GM19099 (cell line): ENCODE data around the gene MRPL4.

ENCODE experiments used
- POLR2A ChIP-seq: IDR thresholded peaks from 3 replicates; pipeline ENCODE4 v1.6.1; 2011; ENCODE audit warnings: low read depth; ENCODE audit not compliant: insufficient read length; ENCODE audit errors: extremely low read depth

MRPL4 gene

DNA sequence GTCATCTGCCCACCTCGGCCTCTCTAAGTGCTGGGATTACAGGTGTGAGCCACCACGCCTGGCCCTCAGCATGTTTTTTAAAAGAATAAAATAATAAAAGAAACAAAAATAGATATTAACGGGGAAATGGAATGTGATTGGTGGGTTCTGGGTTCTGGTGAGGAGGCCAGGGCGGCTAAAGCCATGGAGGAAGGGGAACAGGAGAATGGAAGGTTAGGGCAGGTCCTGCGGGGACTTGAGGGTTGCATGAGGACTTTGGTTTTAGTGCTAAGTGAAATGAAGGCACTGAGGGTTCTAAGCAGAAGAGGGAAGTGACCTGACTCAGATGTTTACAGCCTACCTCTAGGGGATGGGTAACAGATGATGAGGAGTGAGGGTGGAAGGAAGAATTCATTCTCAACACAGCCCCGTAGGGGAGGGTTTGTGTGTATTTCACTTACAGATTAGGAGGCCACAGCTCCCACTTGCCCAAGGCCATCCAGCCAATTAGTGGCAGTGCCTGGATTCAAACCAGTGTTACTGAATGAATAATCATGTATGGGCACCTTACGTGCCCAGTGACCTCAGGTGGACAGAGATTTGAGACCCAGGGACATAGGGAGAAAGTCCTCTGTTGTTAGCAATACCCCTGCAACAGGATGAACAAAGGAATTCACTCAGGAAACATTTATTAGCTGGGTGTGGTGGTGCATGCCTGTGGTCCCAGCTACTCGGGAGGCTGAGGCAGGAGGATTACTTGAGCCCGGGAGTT, 6.7 kb upstream of the MRPL4 start:
- no peak for TF ChIP-seq POLR2A

DNA sequence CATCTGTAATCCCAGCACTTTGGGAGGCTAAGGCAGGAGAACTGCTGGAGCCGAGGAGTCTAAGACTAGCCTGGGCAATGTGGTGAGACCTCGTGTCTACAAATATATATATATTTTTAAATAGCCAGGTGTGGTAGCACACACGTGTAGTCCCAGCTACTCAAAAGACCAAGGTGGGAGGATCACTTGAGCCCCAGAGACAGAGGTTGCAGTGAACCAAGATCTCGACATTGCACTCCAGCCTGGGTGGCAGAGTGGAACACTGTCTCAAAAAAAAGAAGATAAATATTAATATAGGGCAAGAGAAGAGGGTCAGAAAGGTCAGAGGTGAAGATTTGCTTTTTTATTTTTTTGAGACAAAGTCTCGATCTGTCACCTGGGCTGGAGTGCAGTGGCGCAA, 5.5 kb upstream of the MRPL4 start:
- TF ChIP-seq POLR2A, result no peak

DNA sequence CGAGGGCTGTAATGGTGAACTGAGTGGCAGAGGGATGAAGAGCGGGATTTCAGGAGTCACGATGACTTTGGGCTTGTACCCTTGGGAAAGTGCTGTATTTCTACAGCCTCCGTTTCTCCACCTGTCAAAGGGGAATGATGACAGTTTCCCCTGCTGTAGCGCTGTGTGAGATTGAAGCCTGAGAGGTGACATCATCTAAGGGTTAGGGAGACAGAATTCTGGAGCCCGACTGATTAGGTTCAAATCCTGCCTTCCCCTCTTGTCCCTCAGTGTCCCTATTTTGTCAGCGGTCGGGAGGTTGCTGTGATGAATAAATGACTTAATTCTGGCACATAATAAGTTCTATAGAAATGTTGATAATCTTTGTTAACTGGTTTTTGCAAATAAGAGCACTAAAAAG, 693 bp downstream of the MRPL4 start:
- TF ChIP-seq POLR2A, result no peak

DNA sequence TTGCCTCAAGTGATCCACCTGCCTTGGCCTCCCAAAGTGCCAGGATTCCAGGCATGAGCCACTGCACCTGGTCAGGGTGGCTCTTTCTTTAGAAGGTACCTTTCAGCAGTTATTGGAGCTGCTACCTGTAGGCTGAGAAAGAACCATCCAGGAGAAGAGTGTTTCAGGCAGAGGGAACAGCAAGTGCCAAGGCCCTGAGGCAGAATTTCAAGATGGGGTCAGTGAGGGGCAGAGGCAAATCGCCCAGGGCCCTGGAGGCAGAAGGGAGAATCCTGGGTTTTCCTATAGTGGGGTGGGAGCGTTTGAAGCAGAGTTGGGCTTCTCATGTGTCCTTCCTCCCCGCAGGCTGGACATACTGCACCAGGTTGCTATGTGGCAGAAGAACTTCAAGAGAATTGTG, 2.2 kb downstream of the MRPL4 start:
- TF ChIP-seq POLR2A, result no peak

DNA sequence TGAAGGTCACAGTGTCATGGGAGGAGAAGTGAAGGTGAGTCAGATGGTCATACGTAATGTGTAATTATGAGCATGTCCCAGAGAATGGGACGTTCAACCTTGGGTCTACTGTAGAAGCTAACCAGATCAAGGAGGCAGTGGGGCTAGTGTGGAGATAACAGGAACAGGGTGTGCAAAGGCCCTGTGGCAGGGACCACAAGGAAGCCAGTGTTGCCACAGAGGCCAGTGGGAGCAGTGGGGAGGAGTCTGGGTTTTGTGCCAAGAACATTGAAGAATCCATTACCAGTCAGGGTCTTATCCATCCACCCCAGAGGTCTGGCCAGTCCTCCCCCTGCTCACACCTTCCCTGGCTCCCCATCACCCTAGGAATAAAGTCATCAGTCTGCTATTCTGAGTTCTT, 3.3 kb downstream of the MRPL4 start:
- TF ChIP-seq POLR2A, result no peak

DNA sequence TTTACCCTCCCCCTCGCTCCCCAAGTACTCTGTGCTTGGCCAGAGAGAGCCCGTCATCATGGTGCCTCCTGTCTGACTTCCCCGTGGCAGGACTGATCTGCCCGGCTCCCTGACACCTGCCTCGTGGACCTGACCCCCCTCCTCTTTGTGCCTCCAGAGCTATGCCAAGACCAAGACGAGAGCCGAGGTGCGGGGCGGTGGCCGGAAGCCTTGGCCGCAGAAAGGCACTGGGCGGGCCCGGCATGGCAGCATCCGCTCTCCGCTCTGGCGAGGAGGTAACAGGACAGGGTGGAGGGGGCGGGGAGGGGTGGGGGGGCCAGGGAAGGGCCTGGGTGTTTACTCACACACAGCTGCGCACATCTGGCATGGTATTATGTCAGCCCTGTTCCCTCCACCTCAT, 4.5 kb downstream of the MRPL4 start:
- TF ChIP-seq POLR2A, result no peak

DNA sequence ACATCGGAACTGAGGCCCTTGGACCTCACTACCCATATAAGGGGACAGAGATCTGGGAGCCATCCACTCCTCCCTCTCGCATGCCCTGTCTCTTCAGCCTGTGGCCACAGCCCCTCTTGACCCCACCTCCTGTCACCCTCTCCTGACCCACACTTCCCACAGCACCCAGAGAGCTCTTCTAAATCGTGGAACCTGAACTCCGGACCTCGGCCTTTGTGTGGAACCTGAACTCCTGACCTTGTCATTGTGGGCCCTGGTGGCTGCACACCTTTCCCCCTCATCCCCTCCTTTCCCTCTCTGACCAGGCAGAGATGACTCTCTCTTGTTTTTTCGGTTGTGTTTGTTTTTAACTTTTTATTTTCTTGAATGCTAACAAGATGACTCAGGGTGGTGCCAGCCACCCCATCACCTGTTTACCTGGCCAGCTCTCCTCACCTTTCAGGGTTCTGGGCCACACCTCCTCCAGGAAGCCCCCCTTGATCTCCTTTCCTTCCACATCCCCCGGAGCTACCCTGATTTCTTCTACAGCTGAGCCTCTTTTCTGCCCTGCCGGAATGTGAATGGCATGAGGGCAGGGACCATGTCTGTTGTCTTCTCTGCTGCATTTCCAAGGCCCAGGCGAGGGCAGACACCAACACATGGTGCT, 5.1 kb downstream of the MRPL4 start:
- TF ChIP-seq POLR2A, result no peak

DNA sequence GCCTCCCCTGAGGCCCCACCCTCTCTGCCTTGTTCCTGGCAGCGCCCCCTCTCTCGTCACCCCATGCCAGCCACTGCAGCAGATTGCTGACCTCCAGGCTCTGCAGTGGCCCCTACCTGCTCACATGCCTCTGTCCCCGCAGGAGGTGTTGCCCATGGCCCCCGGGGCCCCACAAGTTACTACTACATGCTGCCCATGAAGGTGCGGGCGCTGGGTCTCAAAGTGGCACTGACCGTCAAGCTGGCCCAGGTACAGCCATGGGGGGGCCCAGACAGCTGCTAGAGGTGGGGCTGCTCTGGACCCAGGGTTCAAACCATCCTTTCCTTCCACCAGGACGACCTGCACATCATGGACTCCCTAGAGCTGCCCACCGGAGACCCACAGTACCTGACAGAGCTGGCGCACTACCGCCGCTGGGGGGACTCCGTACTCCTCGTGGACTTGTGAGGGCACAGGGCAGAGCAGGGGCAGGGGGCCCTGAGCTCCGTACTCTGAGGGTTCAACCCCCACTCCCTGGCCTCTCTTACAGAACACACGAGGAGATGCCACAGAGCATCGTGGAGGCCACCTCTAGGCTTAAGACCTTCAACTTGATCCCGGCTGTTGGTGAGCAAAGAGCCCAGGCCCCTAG, 6.2 kb downstream of the MRPL4 start:
- TF ChIP-seq POLR2A, result no peak

DNA sequence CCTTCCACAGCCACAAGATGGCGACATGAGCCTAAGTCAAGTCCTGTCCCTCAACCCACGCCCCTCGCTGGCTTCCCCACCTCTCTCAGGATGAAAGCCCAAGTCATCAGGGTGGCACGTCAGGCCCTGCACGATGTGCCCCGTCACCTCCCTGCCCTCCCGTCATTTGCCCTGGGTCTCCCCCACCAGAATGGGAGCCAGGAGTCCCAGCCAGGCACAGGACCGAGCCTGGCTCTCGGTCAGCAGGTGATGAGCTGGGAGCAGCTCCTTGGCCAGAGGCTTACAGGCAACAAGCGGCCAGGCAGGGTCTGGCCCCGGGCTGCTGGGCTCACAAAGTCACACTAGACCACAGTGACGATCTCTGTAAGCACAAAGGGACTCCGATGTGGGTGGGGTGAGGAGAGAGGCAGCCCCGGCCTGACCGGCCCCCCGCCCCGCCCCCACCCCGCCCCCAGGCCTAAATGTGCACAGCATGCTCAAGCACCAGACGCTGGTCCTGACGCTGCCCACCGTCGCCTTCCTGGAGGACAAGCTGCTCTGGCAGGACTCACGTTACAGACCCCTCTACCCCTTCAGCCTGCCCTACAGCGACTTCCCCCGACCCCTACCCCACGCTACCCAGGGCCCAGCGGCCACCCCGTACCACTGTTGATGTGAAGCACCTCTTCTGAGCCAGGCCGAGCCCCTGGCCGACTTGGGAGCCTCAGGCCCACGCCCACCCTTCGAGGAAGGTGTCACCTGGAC, 7.3 kb downstream of the MRPL4 start:
- TF ChIP-seq POLR2A, result no peak

DNA sequence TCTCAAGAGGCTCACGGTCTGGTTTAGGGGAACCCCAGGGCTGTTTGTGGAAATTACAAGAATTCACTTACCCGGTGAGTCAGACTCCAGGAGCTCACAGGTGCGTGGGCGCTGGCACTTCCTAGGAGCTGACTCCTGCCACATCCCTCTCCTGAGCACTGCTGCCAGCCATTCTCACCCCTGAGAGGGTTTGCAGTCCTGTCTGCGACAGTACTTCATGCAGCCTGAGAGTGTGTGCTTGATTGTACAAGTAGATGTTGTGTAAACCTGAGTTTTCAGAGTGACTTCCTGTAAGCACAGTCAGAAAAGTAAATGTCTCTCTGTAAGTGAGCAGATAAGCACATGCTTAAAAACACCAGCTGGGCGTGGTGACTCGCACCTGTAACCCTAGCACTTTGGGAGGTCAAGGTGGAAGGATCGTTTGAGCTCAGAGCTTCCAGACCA, 8.1 kb downstream of the MRPL4 start:
- no peak for TF ChIP-seq POLR2A

DNA sequence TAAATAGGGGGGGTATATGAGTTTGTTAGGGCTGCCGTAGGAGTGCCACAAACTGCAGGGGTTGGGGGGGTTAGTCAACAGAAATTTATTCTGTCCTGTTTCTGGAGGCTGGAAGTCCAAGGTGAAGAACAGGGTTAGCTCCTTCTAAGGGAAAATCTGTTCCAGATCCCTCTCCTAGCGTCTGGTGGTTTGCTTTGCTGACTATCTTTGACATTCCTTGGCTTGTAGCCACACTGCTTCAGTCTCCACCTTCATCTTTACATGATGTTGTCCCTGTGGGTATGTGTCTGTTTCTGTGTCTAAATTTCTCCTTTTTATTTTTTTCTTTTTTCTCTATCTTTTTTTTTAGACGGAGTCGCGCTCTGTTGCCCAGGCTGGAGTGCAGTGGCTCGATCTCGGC, 10.8 kb downstream of the MRPL4 start:
- no peak for TF ChIP-seq POLR2A

DNA sequence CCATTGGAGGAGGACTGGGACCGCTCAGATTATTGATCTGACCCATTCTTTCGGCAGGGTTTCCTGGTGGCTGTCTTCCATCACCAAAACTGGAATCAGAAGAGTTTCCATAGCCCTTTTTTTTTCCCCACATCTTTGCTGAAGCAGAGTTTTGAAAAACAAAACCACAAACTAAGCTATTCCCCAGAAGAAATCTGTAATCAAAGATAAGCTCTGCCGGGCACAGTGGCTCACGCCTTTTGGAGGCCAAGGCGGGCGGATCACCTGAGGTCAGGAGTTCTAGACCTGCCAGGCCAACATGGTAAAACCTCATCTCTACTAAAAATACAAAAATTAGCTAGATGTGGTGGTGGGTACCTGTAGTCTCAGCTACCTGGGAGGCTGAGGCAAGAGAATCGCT, 14.7 kb downstream of the MRPL4 start:
- no peak for TF ChIP-seq POLR2A

DNA sequence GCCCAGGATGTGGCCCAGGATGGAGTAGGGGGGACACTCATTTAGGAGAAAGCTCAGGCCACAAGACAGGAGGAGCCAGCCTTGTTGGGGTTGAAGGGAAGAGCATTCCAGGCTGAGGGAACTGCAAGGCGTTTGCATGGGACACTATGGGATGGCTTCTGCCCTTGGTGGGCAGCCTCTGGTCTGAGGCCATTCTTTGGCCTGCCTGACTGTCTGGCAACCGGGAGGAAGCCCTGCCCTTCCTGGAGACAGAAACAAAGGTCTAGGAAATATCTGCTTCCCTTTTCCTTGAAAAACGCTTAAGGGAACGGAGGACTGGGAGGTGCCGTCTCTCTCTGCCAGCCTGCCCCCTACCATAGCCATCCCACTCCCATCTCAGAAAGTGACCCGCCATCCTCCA, 16.1 kb downstream of the MRPL4 start:
- no peak for TF ChIP-seq POLR2A

DNA sequence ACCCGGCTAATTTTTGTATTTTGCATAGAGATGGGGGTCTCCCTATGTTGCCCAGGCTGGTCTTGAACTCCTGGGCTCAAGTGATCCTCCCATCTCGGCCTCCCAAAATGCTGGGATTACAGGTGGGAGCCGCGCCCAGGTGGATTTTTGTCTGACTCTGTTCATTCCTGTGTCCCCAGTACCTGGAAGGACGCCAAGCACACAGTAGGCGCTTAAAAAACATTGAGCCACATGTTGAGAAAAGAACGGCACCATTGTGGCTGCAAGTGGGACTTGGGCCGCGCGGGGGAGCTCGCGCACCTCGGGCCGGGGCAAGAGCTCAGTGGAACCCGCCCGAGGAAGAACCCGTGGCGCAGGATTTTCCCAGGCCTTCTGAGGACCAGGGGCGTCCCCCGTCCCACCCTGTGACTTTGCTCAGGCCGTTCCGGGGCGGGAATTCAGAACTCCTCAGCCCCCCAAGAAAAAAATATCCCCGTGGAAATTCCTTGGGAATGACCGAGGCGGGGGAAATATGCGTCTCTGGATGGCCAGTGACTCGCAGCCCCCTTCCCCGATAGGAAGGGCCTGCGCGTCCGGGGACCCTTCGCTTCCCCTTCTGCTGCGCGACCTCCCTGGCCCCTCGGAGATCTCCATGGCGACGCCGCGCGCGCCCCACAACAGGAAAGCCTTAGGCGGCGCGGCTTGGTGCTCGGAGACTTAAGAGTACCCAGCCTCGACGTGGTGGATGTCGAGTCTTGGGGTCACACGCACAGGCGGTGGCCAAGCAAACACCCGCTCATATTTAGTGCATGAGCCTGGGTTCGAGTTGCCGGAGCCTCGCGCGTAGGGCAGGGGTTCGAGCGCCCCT, 17.5 kb downstream of the MRPL4 start:
- no peak for TF ChIP-seq POLR2A
